Activated CD4-positive, alpha-beta T cell treated with anti-CD3 and anti-CD28 coated beads, Interleukin-2, amount 10 ng/mL, durations not matched to agents 24 days and 14 days (primary cell): ENCODE measurements around the gene ANO1. TPM values are rescaled to one million over a fixed set of nuclear protein-coding genes. Genes with fewer than 3 reads are reported as not detected.

ENCODE experiments used
- DNase-seq: peaks from one replicate; pipeline ENCODE4 v3.0.0; 2022
- H3K27ac Mint-ChIP-seq: one replicate; pipeline ENCODE4 v1.8.0; 2022; ENCODE audit warnings: mild to moderate bottlenecking, mixed read lengths
- H3K27me3 Mint-ChIP-seq: one replicate; pipeline ENCODE4 v1.8.0; 2022; ENCODE audit warnings: mixed read lengths
- H3K36me3 Mint-ChIP-seq: one replicate; pipeline ENCODE4 v1.8.0; 2022; ENCODE audit warnings: low read depth, mild to moderate bottlenecking, mixed read lengths
- H3K4me1 Mint-ChIP-seq: one replicate; pipeline ENCODE4 v1.8.0; 2021; ENCODE audit warnings: mixed read lengths
- H3K4me3 Mint-ChIP-seq: one replicate; pipeline ENCODE4 v1.8.0; 2022; ENCODE audit warnings: mild to moderate bottlenecking, moderate library complexity, mixed read lengths
- H3K9me3 Mint-ChIP-seq: one replicate; pipeline ENCODE4 v1.8.0; 2021; ENCODE audit warnings: mixed read lengths
- intact Hi-C: fragments of 100-400 bp; cut with micrococcal nuclease; formaldehyde crosslinking; loops from one replicate; pipeline ENCODE4 v1.15.1; 2023
- total RNA-seq: library from RNA; stranded (reverse); gene quantifications from 2 replicates; pipeline ENCODE4 v1.2.3, GENCODE V29; 2022

The ANO1 gene
- total RNA-seq, 1 donor from 2014 or later = not detected

- Mint-ChIP-seq H3K9me3 (no peaks in the 10 kb centered on the region), H3K27ac (no peak overlapping the region), H3K36me3 (no peaks in the 10 kb centered on the region), H3K4me1 (no peaks in the 10 kb centered on the region), H3K27me3 (no peaks in the 10 kb centered on the region), H3K4me3 (no peak overlapping the region)
- DNase-seq = no peak
- intact Hi-C loops = no loop called here
These were observed 22.7 kb downstream of the ANO1 start for GRCh38 chr11:70100791-70101190.

GRCh38 chr11:70103256-70103975, 25.3 kb downstream of the ANO1 start:
- H3K4me3 Mint-ChIP-seq = no peak overlapping the region

GRCh38 chr11:70104419-70104818, 26.3 kb downstream of the ANO1 start:
- H3K9me3 Mint-ChIP-seq = no peaks in the 10 kb centered on the region
- H3K36me3 Mint-ChIP-seq = no peaks in the 10 kb centered on the region
- H3K4me3 Mint-ChIP-seq = no peak overlapping the region
- H3K4me1 Mint-ChIP-seq = no peaks in the 10 kb centered on the region
- no peaks in the 10 kb centered on the region for H3K27me3 Mint-ChIP-seq
- H3K27ac Mint-ChIP-seq = no peak overlapping the region
- intact Hi-C loops = no loop called here
- no peak for DNase-seq

More at GRCh38 chr11:70103256-70103975, 25.3 kb downstream of the ANO1 start:
- no peaks in the 10 kb centered on the region for H3K4me1 Mint-ChIP-seq
- DNase-seq = no peak
- no peak overlapping the region for H3K27ac Mint-ChIP-seq
- no peaks in the 10 kb centered on the region for H3K36me3 Mint-ChIP-seq
- intact Hi-C loops = no loop called here
- no peaks in the 10 kb centered on the region for H3K9me3 Mint-ChIP-seq
- no peaks in the 10 kb centered on the region for H3K27me3 Mint-ChIP-seq

GRCh38 chr11:70104961-70105360, 26.8 kb downstream of the ANO1 start:
- DNase-seq = no peak
- no peak overlapping the region for H3K4me3 Mint-ChIP-seq
- no peaks in the 10 kb centered on the region for H3K9me3 Mint-ChIP-seq
- intact Hi-C loops = no loop called here
- no peak overlapping the region for H3K27ac Mint-ChIP-seq
- no peaks in the 10 kb centered on the region for H3K4me1 Mint-ChIP-seq
- H3K36me3 Mint-ChIP-seq = no peaks in the 10 kb centered on the region
- no peaks in the 10 kb centered on the region for H3K27me3 Mint-ChIP-seq

GRCh38 chr11:70105369-70105754, 27.2 kb downstream of the ANO1 start:
- H3K36me3 Mint-ChIP-seq = no peaks in the 10 kb centered on the region
- intact Hi-C loops = no loop called here
- no peaks in the 10 kb centered on the region for H3K4me1 Mint-ChIP-seq
- DNase-seq = no peak
- H3K9me3 Mint-ChIP-seq = no peaks in the 10 kb centered on the region
- no peak overlapping the region for H3K4me3 Mint-ChIP-seq
- no peak overlapping the region for H3K27ac Mint-ChIP-seq
- H3K27me3 Mint-ChIP-seq = no peaks in the 10 kb centered on the region

GRCh38 chr11:70105755-70106571, 27.8 kb downstream of the ANO1 start:
- intact Hi-C loops = no loop called here
- no peak overlapping the region for H3K27ac Mint-ChIP-seq
- no peak for DNase-seq
- H3K27me3 Mint-ChIP-seq = no peaks in the 10 kb centered on the region
- no peaks in the 10 kb centered on the region for H3K4me1 Mint-ChIP-seq
- no peaks in the 10 kb centered on the region for H3K9me3 Mint-ChIP-seq
- H3K36me3 Mint-ChIP-seq = no peaks in the 10 kb centered on the region
- H3K4me3 Mint-ChIP-seq = no peak overlapping the region

- intact Hi-C loops = no loop called here
- Mint-ChIP-seq H3K36me3 (no peaks in the 10 kb centered on the region), H3K27ac (no peak overlapping the region), H3K4me1 (peaks cover 3% of the 10 kb centered on the region), H3K4me3 (no peak overlapping the region), H3K9me3 (no peaks in the 10 kb centered on the region), H3K27me3 (peaks cover 6% of the 10 kb centered on the region)
- no peak for DNase-seq
These were observed 28.6 kb downstream of the ANO1 start for GRCh38 chr11:70106757-70107156.

- intact Hi-C loops = no loop called here
- Mint-ChIP-seq H3K27ac (no peak overlapping the region), H3K4me3 (no peak overlapping the region), H3K27me3 (peaks cover 6% of the 10 kb centered on the region), H3K36me3 (no peaks in the 10 kb centered on the region), H3K9me3 (no peaks in the 10 kb centered on the region), H3K4me1 (peaks cover 5% of the 10 kb centered on the region)
- no peak for DNase-seq
These were observed 29.1 kb downstream of the ANO1 start for GRCh38 chr11:70107191-70107590.

- no peak for DNase-seq
- peaks cover 5% of the 10 kb centered on the region for H3K4me1 Mint-ChIP-seq
- peaks cover 6% of the 10 kb centered on the region for H3K27me3 Mint-ChIP-seq
- H3K27ac Mint-ChIP-seq = no peak overlapping the region
- intact Hi-C loops = no loop called here
- no peaks in the 10 kb centered on the region for H3K9me3 Mint-ChIP-seq
- H3K36me3 Mint-ChIP-seq = no peaks in the 10 kb centered on the region
- no peak overlapping the region for H3K4me3 Mint-ChIP-seq
These were observed 29.6 kb downstream of the ANO1 start for GRCh38 chr11:70107756-70108155.

GRCh38 chr11:70108250-70108649, 30.1 kb downstream of the ANO1 start:
- intact Hi-C loops = no loop called here
- H3K4me3 Mint-ChIP-seq = no peak overlapping the region
- H3K27me3 Mint-ChIP-seq = peaks cover 6% of the 10 kb centered on the region
- H3K36me3 Mint-ChIP-seq = no peaks in the 10 kb centered on the region
- DNase-seq = no peak
- no peaks in the 10 kb centered on the region for H3K9me3 Mint-ChIP-seq
- H3K27ac Mint-ChIP-seq = no peak overlapping the region
- peaks cover 5% of the 10 kb centered on the region for H3K4me1 Mint-ChIP-seq

GRCh38 chr11:70109006-70109405, 30.9 kb downstream of the ANO1 start:
- H3K4me3 Mint-ChIP-seq = no peak overlapping the region
- H3K27me3 Mint-ChIP-seq = peaks cover 6% of the 10 kb centered on the region
- H3K9me3 Mint-ChIP-seq = no peaks in the 10 kb centered on the region
- H3K27ac Mint-ChIP-seq = no peak overlapping the region
- DNase-seq = no peak
- intact Hi-C loops = no loop called here
- no peaks in the 10 kb centered on the region for H3K36me3 Mint-ChIP-seq
- peaks cover 5% of the 10 kb centered on the region for H3K4me1 Mint-ChIP-seq

- H3K27me3 Mint-ChIP-seq = peaks cover 6% of the 10 kb centered on the region
- no peak overlapping the region for H3K27ac Mint-ChIP-seq
- no peak for DNase-seq
- no peak overlapping the region for H3K4me3 Mint-ChIP-seq
- no peaks in the 10 kb centered on the region for H3K9me3 Mint-ChIP-seq
- intact Hi-C loops = no loop called here
- no peaks in the 10 kb centered on the region for H3K36me3 Mint-ChIP-seq
- H3K4me1 Mint-ChIP-seq = peaks cover 5% of the 10 kb centered on the region
These were observed 31.8 kb downstream of the ANO1 start for GRCh38 chr11:70109903-70110302.

- intact Hi-C loops = no loop called here
- Mint-ChIP-seq H3K27ac (no peak overlapping the region), H3K36me3 (no peaks in the 10 kb centered on the region), H3K27me3 (peaks cover 6% of the 10 kb centered on the region), H3K9me3 (no peaks in the 10 kb centered on the region), H3K4me1 (peaks cover 5% of the 10 kb centered on the region), H3K4me3 (no peak overlapping the region)
- no peak for DNase-seq
These were observed 32.5 kb downstream of the ANO1 start for GRCh38 chr11:70110538-70111055.

- Mint-ChIP-seq H3K27ac (no peak overlapping the region), H3K9me3 (no peaks in the 10 kb centered on the region), H3K36me3 (no peaks in the 10 kb centered on the region), H3K4me1 (peaks cover 5% of the 10 kb centered on the region), H3K4me3 (peak overlapping the region; percentile 19), H3K27me3 (peaks cover 6% of the 10 kb centered on the region)
- DNase-seq = no peak
- intact Hi-C loops = no loop called here
These were observed 33.3 kb downstream of the ANO1 start for GRCh38 chr11:70111269-70112016.
